CD1c-positive myeloid dendritic cell (primary cell): ENCODE measurements around the gene MNX1.

Source experiments
- DNase-seq: peaks from one replicate; pipeline ENCODE4 v3.0.0-alpha.2; 2016; ENCODE audit errors: extremely low spot score

Gene MNX1

DNA sequence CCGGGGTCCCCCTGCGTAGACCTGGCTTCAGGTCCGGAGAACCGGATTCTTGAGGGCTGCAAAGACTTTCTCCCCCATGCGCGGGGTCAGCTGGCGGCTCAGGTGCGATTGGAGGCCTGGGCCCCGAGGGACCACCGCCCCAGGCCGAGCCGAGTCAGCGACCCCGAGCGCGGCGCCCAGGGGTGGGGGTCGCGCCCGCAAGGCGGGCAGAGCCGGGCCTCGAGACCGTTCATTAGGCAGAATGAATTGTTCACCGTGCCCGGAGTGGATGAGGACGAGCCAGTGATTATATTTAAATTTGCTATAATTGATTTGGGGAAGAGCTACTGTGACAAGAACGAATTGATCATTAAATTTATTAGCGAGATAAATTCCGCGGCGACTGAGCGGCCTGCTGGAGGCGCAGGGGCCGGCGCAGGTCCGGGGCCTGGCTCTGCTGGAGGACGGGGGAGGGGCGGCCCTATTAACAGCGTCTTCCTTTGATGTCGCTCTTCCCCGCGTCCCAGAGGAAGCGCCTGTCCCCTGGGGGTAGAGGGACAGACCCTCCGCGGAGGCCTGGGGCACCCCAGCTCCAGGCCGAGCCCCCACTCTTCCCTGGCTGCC lies 7.5 kb downstream of the MNX1 start:
- no peak for DNase-seq

DNA sequence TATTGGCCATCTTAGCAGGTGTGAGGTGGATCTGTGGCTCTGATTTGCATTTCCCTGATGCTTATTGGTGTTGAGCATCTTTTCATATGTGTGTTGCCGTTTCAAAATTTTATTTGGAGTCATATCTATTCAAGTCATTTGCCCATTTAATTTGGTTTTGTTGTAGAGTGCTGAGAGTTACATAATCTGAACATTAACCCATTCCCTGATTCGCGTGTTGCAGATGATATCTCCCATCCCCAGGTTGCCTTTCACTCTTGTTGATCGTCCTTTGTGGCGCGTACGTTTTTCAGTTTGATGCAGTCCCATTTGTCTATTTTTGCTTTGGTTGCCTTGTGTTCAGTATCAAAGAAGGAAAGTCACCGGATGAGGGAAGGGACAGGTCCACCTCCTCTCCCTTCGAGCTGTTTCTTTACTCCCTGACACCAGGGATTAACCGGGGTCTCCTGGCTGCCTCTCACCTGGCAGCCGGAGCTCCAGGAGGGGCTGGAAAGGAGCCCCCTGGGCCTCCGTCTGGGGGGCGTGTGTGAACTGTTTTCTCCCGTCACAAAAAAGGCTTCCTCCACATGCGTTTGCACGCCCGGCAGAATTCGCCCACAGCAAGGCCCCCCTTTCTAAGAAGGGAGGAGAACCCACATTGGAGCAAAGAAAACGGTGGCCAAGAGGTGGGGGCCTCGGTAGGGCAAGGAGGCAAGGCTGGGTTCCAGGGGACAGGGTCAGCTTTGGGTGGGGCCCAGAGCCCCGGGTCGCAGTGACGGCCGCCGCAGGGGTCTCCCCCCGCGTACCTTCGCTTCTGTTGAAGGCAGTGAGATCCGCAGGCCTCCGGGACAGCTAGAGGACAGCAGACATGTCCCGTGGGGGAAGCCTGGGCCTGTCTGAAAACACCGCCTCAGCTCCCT lies 8.3 kb downstream of the MNX1 start:
- no peak for DNase-seq

- no peak for DNase-seq
Observed at GRCh38 chr7:157000741-157001653, 9.5 kb downstream of the MNX1 start.

DNA sequence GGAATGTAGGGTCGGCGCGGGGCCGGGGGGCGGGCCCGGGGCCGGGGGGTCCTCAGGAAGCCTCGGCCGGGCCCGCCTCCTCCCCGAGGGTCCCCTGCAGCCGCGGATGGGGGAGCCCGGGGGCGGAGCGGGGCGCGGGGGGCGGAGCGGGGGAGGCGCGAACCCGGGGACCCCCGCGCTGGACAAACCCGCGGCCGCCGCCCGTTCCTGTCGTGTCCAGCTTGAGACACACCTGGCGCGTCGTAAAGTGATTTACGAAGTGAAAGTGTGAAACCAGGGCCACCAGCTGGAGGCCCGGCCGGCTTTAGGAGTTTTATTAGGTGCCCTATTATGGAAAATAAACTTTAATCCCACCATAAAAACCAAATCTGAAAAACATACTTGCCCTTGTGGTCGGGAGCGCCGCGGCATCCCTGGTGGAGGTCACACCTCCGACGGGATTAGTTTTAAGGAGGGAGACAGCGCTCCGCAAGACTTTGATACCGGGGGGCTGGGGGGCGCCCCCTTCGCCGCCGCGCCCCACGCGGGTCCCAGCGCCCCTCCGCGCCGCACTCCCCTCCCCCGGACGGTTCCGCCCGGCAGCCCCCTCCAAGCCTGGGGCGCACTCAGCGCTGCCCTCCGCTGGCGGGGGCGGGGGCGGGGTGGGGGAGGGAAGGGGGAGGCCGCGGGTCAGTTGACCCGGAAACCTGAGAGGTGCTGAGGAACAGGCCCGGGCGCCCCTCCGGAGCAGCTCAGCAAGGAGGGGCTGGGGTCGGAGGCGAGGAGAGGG lies 10.3 kb downstream of the MNX1 start:
- DNase-seq, result no peak

GRCh38 chr7:156998988-156999957 lies 11.2 kb downstream of the MNX1 start:
- no peak for DNase-seq

DNA sequence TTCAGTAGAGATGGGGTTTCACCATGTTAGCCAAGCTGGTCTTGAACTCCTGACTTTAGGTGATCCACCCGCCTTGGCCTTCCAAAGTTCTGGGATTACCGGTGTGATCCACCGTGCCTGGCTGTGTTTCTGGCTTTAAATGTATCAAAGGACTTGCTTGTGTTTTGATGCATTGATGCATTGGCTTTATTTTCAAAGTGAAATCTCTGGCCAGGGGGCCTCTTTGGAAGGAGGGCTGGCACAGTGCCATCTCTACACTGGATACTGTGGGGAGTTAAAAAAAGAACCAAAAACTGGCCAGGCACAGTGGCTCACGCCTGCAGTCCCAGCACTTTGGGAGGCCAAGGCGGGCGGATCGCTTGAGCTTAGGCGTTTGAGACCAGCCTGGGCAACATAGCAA lies 16.0 kb downstream of the MNX1 start:
- DNase-seq, result no peak

DNA sequence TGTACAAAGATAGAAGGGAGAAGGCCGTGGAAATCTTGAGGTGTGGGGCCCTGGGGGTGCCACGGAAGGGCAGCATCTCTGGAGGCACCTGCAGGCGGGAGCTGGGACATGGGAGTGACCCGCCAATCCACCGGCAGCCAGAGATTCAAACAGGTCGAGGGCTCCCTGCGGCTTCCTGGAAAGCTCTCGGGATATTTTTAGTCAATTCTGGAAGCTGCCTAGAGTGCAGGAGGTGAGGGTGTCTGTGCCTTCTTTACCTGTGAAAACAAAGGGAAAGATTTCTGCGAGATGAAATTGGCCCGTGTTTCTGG lies 16.6 kb downstream of the MNX1 start:
- no peak for DNase-seq

DNA sequence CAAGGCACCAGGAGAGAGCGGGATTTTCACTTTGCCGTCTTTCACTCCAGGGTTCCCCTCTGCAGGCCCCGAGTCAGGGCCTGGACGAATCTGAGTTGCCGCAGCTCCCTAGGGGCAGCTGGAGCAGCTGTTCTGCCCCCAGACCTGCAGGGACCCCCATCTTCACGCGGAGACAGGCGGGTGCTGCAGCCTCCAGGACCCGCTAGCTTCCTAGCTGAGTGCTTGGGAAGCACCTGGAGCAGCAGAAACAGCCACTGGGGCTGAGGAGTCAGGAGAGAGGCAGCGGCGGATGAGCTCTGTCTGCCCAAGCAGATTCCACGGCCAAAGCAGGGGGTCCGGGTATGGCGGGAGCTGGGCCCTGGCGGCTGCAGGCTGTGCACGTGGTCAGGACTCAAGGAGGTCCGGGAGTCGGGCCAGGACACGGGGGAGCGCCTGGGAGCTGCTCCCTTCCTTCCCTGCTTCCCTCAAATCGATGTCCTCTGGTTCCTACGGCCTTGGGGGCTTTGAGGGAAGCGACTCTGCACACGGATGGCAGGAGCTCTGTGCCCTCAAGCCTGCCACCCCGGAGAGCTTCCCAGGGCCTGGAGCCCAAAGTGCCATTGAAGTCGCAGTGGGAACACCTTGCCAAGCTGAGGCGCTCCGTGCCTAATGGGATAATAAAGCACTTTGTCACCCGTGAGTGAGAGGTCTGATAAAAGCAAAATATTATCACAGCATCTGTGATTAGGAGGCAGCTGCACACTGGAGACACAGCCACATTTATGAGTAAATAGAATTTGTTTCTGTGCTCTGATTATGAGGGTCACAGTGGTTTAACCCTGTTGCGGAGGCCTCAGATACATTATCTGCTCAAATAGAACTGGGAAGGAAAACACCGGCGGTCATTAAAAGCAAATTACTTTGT lies 17.2 kb downstream of the MNX1 start:
- DNase-seq, result no peak

- DNase-seq, result no peak
Observed at GRCh38 chr7:156989766-156990535, 20.5 kb downstream of the MNX1 start.

DNA sequence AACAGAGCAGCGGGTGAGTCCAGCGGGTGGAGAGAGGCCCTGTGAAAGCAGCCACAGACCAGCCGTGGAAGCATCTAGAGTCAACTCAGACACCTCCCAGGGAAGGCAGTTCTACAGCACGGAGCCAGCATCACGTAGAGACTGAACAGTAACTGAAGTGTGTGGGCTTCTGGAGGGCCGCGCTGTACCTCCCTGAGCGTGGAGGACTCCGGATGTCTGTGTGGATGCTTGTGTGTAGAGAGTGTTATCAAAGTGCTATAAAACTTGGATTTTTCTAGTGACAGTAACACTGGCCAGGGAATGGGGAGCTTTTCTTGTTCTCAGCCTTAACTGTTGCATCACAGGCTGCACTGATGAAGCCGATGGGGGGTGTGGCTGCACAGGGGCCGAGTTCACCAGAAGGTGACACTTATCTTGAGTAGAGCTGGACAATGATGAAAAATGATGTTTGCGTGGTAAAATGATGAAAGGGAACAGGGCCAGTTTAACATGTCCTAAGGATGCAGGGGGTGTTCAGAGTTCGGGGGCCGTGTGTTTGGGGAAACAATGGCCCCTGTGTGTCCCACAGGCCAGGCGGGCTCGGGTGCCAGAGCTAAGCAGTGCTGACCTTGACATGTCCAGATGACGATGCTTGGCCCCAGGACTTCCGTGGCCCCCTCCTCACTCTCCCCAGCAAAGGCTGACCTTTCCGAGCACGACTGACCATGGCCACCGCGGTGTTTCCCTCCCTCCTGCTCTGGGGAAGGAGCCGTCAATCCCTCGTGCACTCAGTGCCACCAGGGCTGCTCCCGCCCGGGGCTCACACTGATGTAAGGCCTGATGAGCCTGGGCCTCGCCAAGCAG lies 21.9 kb downstream of the MNX1 start:
- DNase-seq, result no peak

GRCh38 chr7:156986378-156986777 lies 24.1 kb downstream of the MNX1 start:
- DNase-seq, result no peak

GRCh38 chr7:156985101-156985992 lies 25.1 kb downstream of the MNX1 start:
- DNase-seq, result no peak

DNA sequence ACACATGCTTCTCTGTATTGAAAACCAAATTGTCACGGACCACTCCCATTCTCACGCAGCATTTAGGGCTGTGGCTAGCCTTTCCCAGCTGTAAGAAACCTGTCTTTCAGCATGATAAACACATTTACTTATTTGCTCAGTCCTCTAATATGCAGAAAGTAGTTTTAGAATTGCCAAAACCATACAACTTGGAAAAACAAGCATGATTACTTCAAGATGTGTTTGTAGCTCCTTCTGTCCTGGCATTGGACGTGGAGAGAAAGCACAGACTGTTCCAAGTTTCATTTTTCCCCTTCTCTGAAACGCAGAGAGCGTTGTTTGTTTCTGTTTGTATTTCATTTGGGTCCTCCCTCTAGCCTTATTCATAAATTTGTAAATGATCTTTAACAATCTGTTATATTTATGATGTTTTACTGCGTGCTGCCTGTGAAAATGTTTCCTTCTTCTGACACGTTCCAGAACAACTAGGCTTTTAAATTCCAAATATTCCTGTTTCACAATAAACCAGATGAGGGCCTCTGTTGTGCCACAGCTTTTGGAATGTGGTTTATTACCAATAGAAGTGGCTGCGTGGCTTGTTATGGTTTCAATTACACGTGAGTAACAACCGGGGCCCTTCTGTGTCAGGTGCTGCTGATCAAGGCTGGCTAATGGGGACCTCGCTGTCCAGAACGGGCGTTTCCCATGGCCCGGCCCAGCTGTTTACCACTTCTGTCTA lies 26.1 kb downstream of the MNX1 start:
- DNase-seq, result no peak

- no peak for DNase-seq
Observed at GRCh38 chr7:156979711-156980110, 30.8 kb downstream of the MNX1 start.

- DNase-seq, result no peak
Observed at GRCh38 chr7:156979007-156979606, 31.4 kb downstream of the MNX1 start.

- no peak for DNase-seq
Observed at GRCh38 chr7:156975620-156976019, 34.8 kb downstream of the MNX1 start.
